Measurements from ENCODE around the gene RRP8.
A peak's percentile ranks its signal among the peaks of the same experiment; 100 is the strongest.

The RRP8 gene

GRCh38 chr11:6632116-6633073 is 29.0 kb upstream of the RRP8 start:
- no peak for DNase-seq (ENCODE audit: low spot score)

GRCh38 chr11:6631361-6631890 is 28.0 kb upstream of the RRP8 start:
- no peak for DNase-seq (ENCODE audit: low spot score)

GRCh38 chr11:6630632-6631291 is 27.3 kb upstream of the RRP8 start:
- no peak for DNase-seq (ENCODE audit: low spot score)

GRCh38 chr11:6629892-6630631 is 26.6 kb upstream of the RRP8 start:
- DNase-seq (ENCODE audit: low spot score), result no peak

- no peak for DNase-seq (ENCODE audit: low spot score)
Measured at GRCh38 chr11:6629573-6629891, 26.1 kb upstream of the RRP8 start.

- DNase-seq (ENCODE audit: low spot score), result no peak
Measured at GRCh38 chr11:6628526-6628925, 25.1 kb upstream of the RRP8 start.

- no peak for DNase-seq (ENCODE audit: low spot score)
Measured at GRCh38 chr11:6627762-6628241, 24.4 kb upstream of the RRP8 start.

- no peak for DNase-seq (ENCODE audit: low spot score)
Measured at GRCh38 chr11:6626971-6627761, 23.8 kb upstream of the RRP8 start.

- DNase-seq (ENCODE audit: low spot score), result no peak
Measured at GRCh38 chr11:6625832-6626420, 22.5 kb upstream of the RRP8 start.

GRCh38 chr11:6625156-6625831 is 21.9 kb upstream of the RRP8 start:
- no peak for DNase-seq (ENCODE audit: low spot score)

GRCh38 chr11:6623391-6624363 is 20.3 kb upstream of the RRP8 start:
- no peak for DNase-seq (ENCODE audit: low spot score)

GRCh38 chr11:6622261-6623171 is 19.1 kb upstream of the RRP8 start:
- no peak for DNase-seq (ENCODE audit: low spot score)

GRCh38 chr11:6621711-6622211 is 18.3 kb upstream of the RRP8 start:
- DNase-seq (ENCODE audit: low spot score), result no peak

- DNase-seq (ENCODE audit: low spot score), result no peak
Measured at GRCh38 chr11:6620636-6621035, 17.2 kb upstream of the RRP8 start.

- DNase-seq (ENCODE audit: low spot score), result peak; percentile 97
Measured at GRCh38 chr11:6619004-6619745, 15.8 kb upstream of the RRP8 start, which contains the start of gene TPP1. TSS of gene TPP1 (minus strand) at chr11:6619422. CDS start at chr11:6619400, 22 bp downstream.

- peak; percentile 85 for DNase-seq (ENCODE audit: low spot score)
Measured at GRCh38 chr11:6618117-6619003, 14.9 kb upstream of the RRP8 start.
